ENCODE data around the gene NPIPA1.
"Not testable (repeated sequence)": the region's sequence is repeated elsewhere in the genome, so short reads cannot be mapped to it uniquely, and the experiment has no call there.

Gene NPIPA1

GRCh38 chr16:14930971-14931370, 6.3 kb upstream of the NPIPA1 start:
- not testable (repeated sequence) for ATAC-seq

DNA sequence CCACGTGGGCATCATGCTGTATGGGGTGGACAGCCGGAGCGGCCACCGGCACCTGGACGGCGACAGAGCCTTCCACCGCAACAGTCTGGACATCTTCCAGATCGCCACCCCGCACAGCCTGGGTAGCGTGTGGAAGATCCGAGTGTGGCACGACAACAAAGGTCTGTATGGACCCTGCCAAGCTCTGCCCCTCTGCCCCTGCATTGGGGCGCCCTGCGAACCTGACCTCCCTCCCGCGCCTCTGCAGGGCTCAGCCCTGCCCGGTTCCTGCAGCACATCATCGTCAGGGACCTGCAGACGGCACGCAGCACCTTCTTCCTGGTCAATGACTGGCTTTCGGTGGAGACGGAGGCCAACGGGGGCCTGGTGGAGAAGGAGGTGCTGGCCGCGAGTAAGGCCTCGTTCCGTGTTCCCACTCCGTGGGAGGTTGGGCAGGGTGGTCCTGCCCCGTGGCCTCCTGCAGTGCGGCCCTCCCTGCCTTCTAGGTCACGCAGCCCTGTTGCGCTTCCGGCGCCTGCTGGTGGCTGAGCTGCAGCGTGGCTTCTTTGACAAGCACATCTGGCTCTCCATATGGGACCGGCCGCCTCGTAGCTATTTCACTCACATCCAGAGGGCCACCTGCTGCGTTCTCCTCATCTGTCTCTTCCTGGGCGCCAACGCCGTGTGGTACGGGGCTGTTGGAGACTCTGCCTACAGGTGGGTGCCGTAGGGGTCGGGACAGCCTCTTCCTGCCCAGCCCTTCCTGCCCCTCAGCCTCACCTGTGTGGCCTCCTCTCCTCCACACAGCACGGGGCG, 4.5 kb upstream of the NPIPA1 start:
- ATAC-seq, result not testable (repeated sequence)

- not testable (repeated sequence) for ATAC-seq
Observed at GRCh38 chr16:14937994-14938393, 751 bp downstream of the NPIPA1 start.

- not testable (repeated sequence) for ATAC-seq
Observed at GRCh38 chr16:14942686-14943085, 5.4 kb downstream of the NPIPA1 start.

GRCh38 chr16:14955546-14956231, 18.4 kb downstream of the NPIPA1 start:
- ATAC-seq, result no peak

DNA sequence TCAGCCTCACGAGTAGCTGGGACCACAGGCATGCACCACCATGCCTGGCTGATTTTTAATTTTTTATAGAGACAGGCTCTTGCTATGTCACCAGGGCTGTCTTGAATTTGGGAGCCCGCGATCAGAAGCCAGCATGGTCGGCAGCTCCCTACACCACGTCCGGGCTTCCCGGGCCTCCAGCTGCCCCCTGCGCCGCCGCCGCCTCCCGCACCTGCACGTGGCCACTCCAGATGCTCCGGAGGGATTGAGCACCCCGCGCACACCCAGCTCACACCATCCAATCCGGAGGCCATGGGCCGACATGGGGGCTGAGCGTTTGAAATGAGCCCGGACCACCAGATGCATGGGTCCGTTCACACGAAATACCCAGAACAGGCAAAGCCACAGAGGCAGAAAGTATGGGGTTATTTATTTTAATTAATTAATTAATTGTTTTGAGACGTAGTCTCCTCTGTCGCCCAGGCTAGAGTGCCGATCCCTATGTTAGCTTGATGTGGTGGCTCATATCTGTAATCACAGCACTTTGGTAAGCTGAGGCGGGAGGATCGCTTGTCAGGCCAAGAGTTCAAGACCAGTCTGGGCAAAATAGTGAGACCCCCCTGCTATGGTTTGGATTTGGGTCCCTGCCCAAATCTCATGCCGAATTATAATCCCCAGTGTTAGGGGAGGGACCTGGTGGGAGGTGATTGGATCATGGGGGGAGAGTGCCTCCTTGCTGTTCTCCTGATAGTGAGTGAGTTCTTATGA, 20.5 kb downstream of the NPIPA1 start:
- no peak for ATAC-seq

DNA sequence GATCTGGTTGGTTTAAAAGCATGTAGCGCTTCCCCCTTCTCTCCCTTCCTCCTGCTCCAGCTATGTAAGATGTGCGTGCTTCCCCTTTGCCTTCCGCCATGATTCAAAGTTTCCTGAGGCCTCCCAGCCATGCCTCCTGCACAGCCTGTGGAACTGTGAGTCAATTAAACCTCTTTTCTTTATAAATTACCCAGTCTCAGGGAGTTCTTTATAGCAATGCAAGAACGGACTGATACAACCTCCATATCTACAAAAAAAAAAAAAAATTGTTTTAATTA, 21.0 kb downstream of the NPIPA1 start:
- ATAC-seq, result no peak

- no peak for ATAC-seq
Observed at GRCh38 chr16:14958970-14959369, 21.7 kb downstream of the NPIPA1 start.

- no peak for ATAC-seq
Observed at GRCh38 chr16:14961405-14962186, 24.4 kb downstream of the NPIPA1 start.

- ATAC-seq, result no peak
Observed at GRCh38 chr16:14963281-14964173, 26.3 kb downstream of the NPIPA1 start.

GRCh38 chr16:14965328-14965727, 28.1 kb downstream of the NPIPA1 start:
- ATAC-seq, result no peak

DNA sequence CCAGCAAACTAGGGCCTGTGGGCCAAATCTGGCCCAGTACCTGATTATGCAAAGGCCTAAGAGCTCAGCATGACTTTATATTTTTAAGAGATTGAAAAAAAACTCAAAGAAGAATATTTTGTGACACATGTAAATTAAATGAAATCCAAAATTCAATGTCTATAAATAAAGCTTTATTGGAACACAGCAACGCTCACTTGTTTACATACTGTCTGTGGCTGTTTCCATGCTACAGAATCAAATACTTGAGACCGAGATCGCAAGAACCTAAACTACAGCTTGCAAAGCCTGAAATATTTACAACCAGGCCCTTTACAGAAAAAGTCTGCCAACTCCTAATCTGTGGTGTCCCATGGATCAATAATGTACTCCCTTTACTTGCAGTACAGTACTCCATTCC, 32.6 kb downstream of the NPIPA1 start:
- not testable (repeated sequence) for ATAC-seq

GRCh38 chr16:14971621-14972228, 34.5 kb downstream of the NPIPA1 start:
- not testable (repeated sequence) for ATAC-seq

DNA sequence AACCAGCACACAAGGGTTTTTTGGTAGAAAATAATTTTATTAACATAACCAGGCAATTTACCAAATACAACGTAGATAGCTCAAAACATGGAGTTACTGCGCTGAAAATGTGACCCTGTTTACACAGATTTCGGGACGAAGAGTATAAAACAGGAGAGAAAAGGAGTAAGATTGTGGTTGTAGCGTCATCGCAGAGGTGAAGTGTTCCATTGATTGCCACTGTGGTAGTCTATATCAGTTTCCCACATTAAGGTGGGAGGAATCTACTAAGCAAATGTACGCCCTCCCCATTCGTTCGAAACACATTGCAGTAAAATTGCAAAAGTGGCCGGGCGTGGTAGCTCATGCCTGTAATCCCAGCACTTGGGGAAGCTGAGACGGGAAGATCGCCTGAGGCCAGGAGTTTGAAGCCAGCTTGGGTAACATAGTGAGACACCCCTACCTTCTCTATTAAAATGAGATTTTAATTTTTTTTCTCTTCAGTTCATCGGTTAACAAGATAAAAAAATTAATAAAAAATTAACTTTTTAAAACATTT, 36.6 kb downstream of the NPIPA1 start:
- not testable (repeated sequence) for ATAC-seq

DNA sequence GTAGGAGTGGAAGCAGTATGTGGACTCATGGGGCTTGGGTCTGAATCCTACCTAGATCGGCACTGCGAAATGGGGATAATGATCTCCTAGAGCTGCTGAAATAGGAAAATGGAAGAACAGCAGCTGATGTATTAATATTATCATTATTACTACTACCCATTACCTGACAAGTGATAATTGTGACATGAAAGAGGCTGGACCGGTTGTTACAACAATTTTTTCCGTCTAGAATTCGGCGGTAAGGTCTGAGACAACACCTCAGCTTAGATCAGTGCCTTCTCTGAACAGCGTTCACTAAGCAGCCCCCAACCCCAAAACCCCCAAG, 37.0 kb downstream of the NPIPA1 start:
- not testable (repeated sequence) for ATAC-seq

DNA sequence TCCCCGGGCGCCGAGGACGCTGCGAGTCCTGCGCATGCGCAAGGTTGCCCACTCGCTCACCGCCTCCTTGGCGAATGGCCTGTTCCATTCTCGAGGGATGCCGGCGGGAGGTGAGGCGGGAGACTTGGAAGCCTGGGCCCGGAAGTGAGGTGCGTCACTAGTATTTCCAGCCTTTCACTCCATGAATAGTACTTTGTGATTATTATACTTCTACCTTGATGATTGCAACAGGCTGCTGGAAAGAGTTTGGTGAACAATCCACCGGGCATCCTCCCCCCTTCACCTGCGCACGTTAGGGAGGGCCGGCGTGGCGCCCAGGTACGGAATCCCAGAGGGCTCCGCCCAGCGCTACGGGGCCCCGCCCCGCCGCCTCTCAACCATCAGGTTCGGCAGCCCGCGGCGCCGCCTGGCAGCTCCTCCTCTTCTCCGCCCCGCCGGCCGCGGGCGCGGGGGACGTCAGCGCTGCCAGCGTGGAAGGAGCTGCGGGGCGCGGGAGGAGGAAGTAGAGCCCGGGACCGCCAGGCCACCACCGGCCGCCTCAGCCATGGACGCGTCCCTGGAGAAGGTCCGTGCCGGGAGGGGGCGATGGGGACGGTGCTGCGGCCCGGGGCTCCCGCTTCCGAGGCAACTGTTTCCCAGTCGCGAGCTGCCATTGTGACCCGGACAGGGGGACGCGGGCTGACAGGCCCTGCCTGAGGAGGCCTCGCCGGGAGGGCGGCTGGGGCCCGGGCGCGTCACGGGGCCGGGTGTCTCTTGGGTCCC, 37.6 kb downstream of the NPIPA1 start, which contains the start of gene PDXDC1:
TSS of gene PDXDC1 (plus strand) at position 371 of the 762 bp plus-strand sequence. CDS start at position 545, 174 bp downstream.
- ATAC-seq, result peak; percentile 97

GRCh38 chr16:14975418-14976194, 38.4 kb downstream of the NPIPA1 start:
- ATAC-seq, result peak; percentile 8 to 10

DNA sequence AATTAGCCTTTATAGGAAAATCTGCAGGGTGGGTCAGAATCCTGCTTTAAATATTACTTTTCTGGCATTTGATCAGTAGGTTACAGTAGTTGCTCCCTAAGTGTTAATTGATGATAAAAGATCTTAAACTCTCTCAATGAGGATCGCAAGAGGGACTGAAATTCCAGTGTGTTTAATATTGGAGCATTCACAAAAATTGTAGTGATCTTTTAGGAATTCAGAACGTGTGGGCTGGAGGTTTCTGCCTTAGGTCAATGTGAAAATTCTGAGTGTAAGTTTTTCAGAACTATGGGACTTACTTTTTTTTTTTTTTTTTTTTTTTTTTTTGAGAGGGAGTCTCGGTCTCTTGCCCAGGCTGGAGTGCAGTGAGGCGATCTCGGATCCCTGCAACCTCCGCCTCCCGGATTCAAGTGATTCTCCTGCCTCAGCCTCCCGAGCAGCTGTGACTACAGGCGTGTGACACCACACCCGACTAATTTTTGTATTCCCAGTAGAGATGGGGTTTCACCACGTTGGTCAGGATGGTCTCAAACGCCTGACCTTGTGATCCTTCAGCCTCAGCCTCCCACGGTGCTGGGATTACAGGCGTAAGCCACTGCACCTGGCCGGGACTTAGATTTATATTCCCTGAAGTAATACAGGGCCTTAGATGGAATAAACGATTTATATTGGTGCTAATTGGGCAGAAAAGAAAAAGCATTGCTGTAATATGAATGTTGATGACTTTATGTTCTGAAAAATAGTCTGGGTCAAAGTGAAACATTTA, 39.9 kb downstream of the NPIPA1 start:
- not testable (repeated sequence) for ATAC-seq

DNA sequence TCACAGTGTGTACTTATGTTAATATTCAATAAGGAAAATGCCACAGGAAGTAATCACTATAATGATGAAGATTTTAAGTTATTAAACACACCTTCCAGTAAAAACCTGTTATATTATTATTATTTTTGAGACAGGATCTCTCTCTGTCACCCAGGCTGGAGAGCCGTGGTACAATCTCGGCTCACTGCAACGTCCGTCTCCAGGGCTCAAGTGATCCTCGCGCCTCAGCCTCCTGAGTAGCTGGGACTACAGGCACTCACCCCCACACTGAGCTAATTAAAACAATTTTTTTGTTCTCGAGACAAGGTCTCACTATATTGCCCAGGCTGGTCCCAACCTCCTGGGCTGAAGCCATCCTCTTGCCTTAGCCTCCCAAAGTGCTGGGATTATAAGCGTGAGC, 41.0 kb downstream of the NPIPA1 start:
- ATAC-seq, result not testable (repeated sequence)
